ENCODE data around the gene COL24A1. TPM values are rescaled to one million over a fixed set of nuclear protein-coding genes. Genes with fewer than 3 reads are reported as not detected.
"Not testable (repeated sequence)": the region's sequence is repeated elsewhere in the genome, so short reads cannot be mapped to it uniquely, and the experiment has no call there.

Gene COL24A1
- total and polyA plus RNA-seq, 2 donors (not counting 1 experiment from before 2014, with no cell fraction given) = not detected

- Mint-ChIP-seq H3K4me1 (peaks cover 6% of the 10 kb centered on the region), H3K4me3 (no peak overlapping the region), H3K9me3 (ENCODE audit: insufficient read depth) (no peaks in the 10 kb centered on the region), H3K27me3 (no peaks in the 10 kb centered on the region), H3K27ac (no peak overlapping the region)
- intact Hi-C loops (cut with micrococcal nuclease) = no loop called here
- POLR2A ChIA-PET = no interaction called here
- H3K4me3 ChIP-seq (ENCODE audit: control extremely low read depth in 1 of 5, extremely low read depth in 1 of 5, insufficient read depth in 1 of 5, low read depth in 2 of 5, low read length in 4 of 5) = no peak overlapping the region
- no peaks in the 10 kb centered on the region for H4K20me1 ChIP-seq (ENCODE audit: control insufficient read depth, insufficient read depth, low read length, poor library complexity, severe bottlenecking)
- WGBS (ENCODE audit: insufficient coverage) = 94% methylated on average over 4 of the region's 4 CpGs
- ATAC-seq (ENCODE audit: low read depth) = no peak
- no peaks in the 10 kb centered on the region for H3K4me1 ChIP-seq (ENCODE audit: control insufficient read depth in 2 of 2, insufficient read depth in 2 of 2, low read length in 2 of 2)
- no peaks in the 10 kb centered on the region for H3K9me3 ChIP-seq (ENCODE audit: control extremely low read depth in 1 of 3, control insufficient read depth in 2 of 3, insufficient read depth in 1 of 3, low read length in 2 of 3)
- CTCF ChIA-PET = no interaction called here
- no peak overlapping the region for H3K27ac ChIP-seq (ENCODE audit: low read length in 2 of 2)
- H3K27me3 ChIP-seq (replicated peaks in 1 of 4; ENCODE audit: control extremely low read depth in 1 of 4, control insufficient read depth in 3 of 4, insufficient read depth in 4 of 4, low read length in 3 of 4) = no peaks in the 10 kb centered on the region
- no peak for DNase-seq
- no peaks in the 10 kb centered on the region for H3K36me3 ChIP-seq (replicated peaks in 1 of 2; ENCODE audit: control extremely low read depth in 1 of 2, control insufficient read depth in 1 of 2, extremely low read depth in 1 of 2, insufficient read depth in 2 of 2, low read length in 1 of 2)
- TF ChIP-seq CTCF (IDR thresholded peaks at IDR 0.05) (no peak), EZH2 (IDR thresholded peaks at IDR 0.05; ENCODE audit: borderline replicate concordance, insufficient read depth, low read depth, low read length, poor library complexity, severe bottlenecking) (no peak)
- H3K79me2 ChIP-seq (ENCODE audit: control insufficient read depth, insufficient read depth, low read length) = no peaks in the 10 kb centered on the region
- no peak overlapping the region for H3K9ac ChIP-seq (ENCODE audit: low read length)
- no peak overlapping the region for H3K4me2 ChIP-seq (replicated peaks; ENCODE audit: low read depth, low read length, poor library complexity, severe bottlenecking)
- H2AFZ ChIP-seq (ENCODE audit: insufficient read depth, low read depth, low read length, poor library complexity, severe bottlenecking) = no peak overlapping the region
These were observed 319.8 kb downstream of the COL24A1 start for GRCh38 chr1:85836736-85837135.

GRCh38 chr1:85833165-85833564, 323.4 kb downstream of the COL24A1 start:
- H3K79me2 ChIP-seq (ENCODE audit: control insufficient read depth, insufficient read depth, low read length); DNase-seq; H4K20me1 ChIP-seq (ENCODE audit: control insufficient read depth, insufficient read depth, low read length, poor library complexity, severe bottlenecking); H3K27ac Mint-ChIP-seq; H3K4me1 Mint-ChIP-seq; POLR2A ChIA-PET; ATAC-seq (ENCODE audit: low read depth); H3K9me3 ChIP-seq (ENCODE audit: control extremely low read depth in 1 of 3, control insufficient read depth in 2 of 3, insufficient read depth in 1 of 3, low read length in 2 of 3); H2AFZ ChIP-seq (ENCODE audit: insufficient read depth, low read depth, low read length, poor library complexity, severe bottlenecking); H3K4me2 ChIP-seq (replicated peaks; ENCODE audit: low read depth, low read length, poor library complexity, severe bottlenecking); H3K9ac ChIP-seq (ENCODE audit: low read length); intact Hi-C loops (cut with micrococcal nuclease); H3K27me3 Mint-ChIP-seq; CTCF ChIA-PET; H3K36me3 ChIP-seq (replicated peaks in 1 of 2; ENCODE audit: control extremely low read depth in 1 of 2, control insufficient read depth in 1 of 2, extremely low read depth in 1 of 2, insufficient read depth in 2 of 2, low read length in 1 of 2); H3K27me3 ChIP-seq (replicated peaks in 1 of 4; ENCODE audit: control extremely low read depth in 1 of 4, control insufficient read depth in 3 of 4, insufficient read depth in 4 of 4, low read length in 3 of 4); H3K9me3 Mint-ChIP-seq (ENCODE audit: insufficient read depth); H3K4me3 Mint-ChIP-seq; H3K27ac ChIP-seq (ENCODE audit: low read length in 2 of 2); H3K4me1 ChIP-seq (ENCODE audit: control insufficient read depth in 2 of 2, insufficient read depth in 2 of 2, low read length in 2 of 2); H3K4me3 ChIP-seq (ENCODE audit: control extremely low read depth in 1 of 5, extremely low read depth in 1 of 5, insufficient read depth in 1 of 5, low read depth in 2 of 5, low read length in 4 of 5): not testable (repeated sequence)
- WGBS (ENCODE audit: insufficient coverage) = no CpG with 5 or more reads among the region's 2 CpGs
